Colon (tissue), 2 donors: ENCODE measurements around the gene NMUR2.

Experiments used
- FAIRE-seq: peaks from 2 replicates; lab custom pipeline; 2012; peaks lifted over from hg19 to GRCh38; lab: Jason Lieb, UNC
- donor health status: control.
- donor health status: control.

Gene NMUR2

DNA sequence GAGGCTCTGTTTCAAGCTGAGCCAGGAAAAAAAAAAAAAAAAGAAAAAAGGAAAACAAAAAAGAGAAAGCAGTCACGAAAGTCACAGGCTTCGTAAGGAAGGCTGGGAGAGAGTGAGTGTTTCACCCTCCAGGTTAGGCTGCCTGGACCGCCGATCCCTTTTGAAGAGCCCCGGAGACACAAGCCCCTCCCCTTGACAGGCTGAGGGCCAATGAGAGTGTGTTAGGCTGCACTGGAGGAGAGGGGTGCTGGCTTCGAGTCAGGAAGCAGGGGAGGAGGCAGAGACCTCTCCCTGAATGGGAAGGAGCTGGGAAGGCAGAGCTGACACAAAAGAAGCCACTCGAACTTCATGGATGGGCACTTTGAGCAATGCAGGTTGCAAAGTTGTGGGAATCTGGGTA, at the start of gene NMUR2:
Gene NMUR2, minus strand, starts transcription at position 135 of the 400 bp plus-strand sequence. CDS start 166 bp downstream, outside the sequence.
- FAIRE-seq, result no peak

DNA sequence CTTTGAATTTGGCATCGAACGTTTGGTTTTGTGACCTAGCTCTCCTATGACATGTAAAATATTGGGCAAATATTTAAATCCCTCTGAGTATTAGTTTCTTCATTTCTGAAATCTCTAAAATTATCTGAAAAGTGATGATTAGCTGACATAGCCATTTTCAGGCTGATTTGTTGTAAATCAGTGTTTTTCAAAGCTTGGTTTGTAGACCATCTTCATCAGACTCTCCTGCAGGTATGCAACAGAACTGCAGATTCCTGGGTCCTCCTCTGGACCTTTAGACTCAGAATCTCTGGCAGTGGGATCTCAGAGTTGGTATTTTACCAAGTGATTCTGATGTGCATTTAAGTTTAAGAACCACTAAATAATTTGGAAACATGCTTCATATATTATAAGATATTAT, 38.9 kb upstream of the NMUR2 start:
- no peak for FAIRE-seq

DNA sequence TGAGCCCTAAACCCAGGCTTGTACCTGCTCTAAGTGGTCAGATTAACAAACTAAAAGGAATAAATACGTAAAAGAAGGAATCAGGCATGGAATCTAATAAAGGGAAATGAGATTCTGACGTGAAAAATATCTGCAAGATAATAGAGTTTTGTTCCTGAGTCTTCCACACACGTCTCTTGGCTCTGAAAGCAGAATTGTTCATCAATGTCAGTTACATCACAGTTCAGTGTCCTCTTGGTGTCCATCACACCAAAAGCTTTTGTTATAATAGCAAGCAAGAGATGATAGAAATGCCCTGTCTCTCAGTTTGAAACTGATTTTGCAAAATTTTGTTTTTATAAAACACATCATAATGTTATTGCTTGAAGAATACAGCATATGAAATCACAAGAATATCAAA, 34.7 kb upstream of the NMUR2 start:
- FAIRE-seq, result no peak

GRCh38 chr5:152437866-152438265, 32.8 kb upstream of the NMUR2 start:
- FAIRE-seq, result no peak

DNA sequence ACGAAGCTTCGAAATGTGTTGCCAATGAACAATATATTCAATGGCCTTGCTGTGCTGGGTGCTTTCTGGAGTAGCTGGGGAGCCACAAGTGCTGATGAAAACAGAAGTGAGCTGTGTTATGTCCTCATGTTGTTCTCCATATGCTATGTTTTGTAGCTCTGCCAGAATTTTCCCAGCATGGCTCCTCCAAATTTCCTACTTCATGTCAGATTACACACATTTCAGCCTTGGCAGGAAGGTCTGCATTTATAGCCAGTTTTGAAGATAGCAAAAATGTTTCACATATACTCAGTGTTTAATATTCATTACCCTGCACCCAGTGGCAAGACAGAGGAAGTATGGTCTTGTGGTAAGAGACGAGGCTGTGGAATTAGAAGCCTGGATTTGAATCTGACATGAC, 22.6 kb upstream of the NMUR2 start:
- FAIRE-seq, result no peak

GRCh38 chr5:152425083-152425482, 20.0 kb upstream of the NMUR2 start:
- no peak for FAIRE-seq

DNA sequence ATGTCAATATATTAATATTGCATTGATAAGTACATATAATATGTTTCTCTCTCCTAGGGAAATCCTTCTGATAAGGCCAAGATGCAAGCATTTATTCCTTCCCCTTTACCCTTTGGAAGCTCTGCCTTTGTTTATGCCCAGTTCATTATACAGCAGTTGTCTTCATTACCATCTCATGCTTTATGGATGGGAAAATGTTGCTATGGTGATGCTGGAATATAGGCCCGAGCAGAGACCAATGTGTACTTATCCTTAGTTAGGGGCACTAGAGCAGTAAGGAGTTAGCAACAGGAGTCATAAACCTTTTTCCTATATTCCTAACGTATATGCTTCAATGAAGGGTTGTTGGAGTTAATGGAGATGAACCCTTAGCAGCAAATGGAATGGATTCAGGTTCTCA, 19.4 kb upstream of the NMUR2 start:
- no peak for FAIRE-seq

GRCh38 chr5:152422081-152422480, 17.0 kb upstream of the NMUR2 start:
- FAIRE-seq, result no peak

DNA sequence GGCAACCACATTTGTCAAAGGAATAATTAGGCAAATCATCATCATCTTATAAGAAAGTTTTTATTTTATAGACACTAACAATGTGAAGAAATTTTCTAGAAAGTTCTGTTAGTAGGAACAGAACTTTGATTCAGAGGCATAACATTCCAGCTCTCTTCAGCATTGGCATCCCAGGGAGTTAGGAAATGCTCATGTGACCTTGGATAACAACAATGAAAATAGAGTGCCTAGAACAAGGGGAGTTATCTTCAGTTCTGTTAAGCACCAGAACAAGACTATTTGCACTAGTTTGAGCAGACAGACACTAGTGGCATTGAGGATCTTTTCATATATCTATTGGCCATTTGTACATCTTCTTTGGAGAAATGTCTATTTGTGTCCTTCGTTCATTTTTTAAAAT, 7.0 kb upstream of the NMUR2 start:
- no peak for FAIRE-seq

DNA sequence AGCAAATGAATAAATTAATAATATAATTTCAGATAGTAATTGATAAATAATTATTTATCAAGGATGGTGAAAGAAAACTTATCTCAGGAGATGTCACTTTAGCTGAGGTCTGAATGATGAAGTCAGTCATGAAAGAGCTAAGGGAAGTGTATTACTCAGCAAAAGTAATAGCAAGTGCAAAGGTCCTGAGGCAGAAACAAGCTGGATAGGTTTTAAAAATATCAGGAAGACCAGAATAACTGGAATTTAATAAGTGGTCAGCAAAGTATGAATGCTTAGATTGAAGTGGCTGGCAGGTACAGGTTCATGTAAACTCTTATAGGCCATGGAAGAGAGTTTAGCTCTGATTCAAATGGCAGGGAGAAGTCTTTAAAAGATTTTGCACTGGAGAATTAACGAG, 1.0 kb upstream of the NMUR2 start:
- FAIRE-seq, result no peak

DNA sequence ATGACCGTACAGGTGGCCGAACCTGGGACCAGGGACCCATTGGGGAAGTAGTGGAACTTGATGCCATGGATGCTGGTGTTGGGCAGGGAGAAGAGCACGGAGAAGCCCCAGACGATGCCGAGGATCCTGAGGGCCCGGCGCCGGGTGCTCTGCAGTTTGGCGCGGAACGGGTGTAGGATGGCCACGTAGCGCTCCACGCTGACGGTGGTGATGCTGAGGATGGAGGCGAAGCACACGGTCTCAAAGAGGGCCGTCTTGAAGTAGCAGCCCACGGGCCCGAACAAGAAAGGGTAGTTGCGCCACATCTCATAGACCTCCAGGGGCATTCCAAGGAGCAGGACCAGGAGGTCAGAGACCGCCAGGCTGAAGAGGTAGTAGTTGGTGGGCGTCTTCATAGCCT, 585 bp downstream of the NMUR2 start:
- FAIRE-seq, result no peak

- FAIRE-seq, result no peak
These were observed 2.0 kb downstream of the NMUR2 start for GRCh38 chr5:152403046-152403445.

- FAIRE-seq, result no peak
These were observed 4.2 kb downstream of the NMUR2 start for GRCh38 chr5:152400846-152401245.

DNA sequence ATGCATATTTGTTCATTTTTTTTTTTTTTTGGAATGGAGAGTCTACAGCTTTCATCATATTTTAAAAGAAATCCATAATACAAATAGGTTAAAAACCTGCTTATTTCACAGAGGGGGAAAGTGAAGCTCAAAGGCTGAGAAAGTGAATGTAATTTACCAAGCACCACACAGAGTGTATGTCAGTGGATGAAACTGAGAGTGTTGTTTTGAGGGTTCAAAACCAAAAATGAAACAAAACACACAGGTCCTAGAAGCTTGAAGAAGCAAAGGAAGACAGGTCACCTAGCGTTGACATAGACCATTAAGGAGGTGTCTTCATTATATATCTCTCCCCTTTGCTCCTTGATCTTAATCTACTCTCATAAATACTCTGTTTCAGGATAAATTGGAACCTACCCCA, 7.5 kb downstream of the NMUR2 start:
- no peak for FAIRE-seq

- FAIRE-seq, result no peak
These were observed 11.6 kb downstream of the NMUR2 start for GRCh38 chr5:152393441-152393840.

GRCh38 chr5:152389208-152389849, 15.8 kb downstream of the NMUR2 start:
- FAIRE-seq, result no peak

GRCh38 chr5:152388610-152389009, 16.5 kb downstream of the NMUR2 start:
- FAIRE-seq, result no peak

- no peak for FAIRE-seq
These were observed 24.5 kb downstream of the NMUR2 start for GRCh38 chr5:152380415-152381123.

GRCh38 chr5:152379331-152379730, 25.7 kb downstream of the NMUR2 start:
- FAIRE-seq, result no peak

DNA sequence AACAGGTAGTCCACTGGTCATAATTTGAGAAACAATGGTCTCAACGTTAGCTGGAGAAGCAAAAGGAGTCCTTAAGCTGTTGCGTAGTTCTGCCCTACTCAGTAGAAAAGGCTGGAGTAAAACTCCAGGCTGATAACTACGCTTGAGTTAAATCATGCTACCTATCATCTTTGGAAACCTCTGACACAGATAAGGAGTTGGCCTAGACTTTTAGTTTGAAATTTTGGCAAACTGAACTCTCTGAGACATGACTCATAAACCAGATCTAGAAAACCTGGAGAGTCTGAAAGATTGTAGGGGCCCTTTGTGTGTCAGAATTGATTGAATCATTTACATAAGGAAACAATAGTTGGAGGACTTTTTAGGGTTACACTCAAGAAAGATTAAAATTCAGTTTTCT, 26.3 kb downstream of the NMUR2 start:
- no peak for FAIRE-seq

DNA sequence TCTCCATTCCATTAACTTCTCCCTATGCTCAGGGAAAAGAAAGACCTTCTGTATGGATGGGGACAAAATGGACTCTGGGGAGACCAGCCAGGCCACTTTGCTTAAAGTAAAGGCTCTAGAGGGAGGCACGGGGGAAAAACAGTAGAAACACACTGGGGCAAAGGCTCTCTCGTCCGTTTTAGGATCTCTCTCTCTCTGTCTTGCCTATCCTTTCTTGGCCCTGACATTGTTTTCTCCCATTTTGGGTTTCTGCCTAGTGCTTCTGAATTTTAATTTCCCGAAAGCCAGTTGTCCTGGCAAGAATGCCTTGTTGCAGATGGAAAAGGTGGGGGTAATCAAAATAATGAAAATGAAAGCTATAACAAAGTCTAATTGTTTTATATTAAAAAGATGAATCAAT, 28.2 kb downstream of the NMUR2 start:
- FAIRE-seq, result no peak

- no peak for FAIRE-seq
These were observed 30.3 kb downstream of the NMUR2 start for GRCh38 chr5:152374711-152375275.

- no peak for FAIRE-seq
These were observed 32.2 kb downstream of the NMUR2 start for GRCh38 chr5:152372875-152373274.

GRCh38 chr5:152369298-152369697, 35.8 kb downstream of the NMUR2 start:
- FAIRE-seq, result no peak
